Epidermal melanocyte (primary cell): ENCODE data around the gene IL25.
"Not testable (repeated sequence)": the region's sequence is repeated elsewhere in the genome, so short reads cannot be mapped to it uniquely, and the experiment has no call there.

ENCODE experiments used
- DNase-seq: peaks from one replicate; pipeline ENCODE4 v3.0.0; 2011; ENCODE audit warnings: low spot score; ENCODE audit not compliant: insufficient read length

IL25 gene

DNA sequence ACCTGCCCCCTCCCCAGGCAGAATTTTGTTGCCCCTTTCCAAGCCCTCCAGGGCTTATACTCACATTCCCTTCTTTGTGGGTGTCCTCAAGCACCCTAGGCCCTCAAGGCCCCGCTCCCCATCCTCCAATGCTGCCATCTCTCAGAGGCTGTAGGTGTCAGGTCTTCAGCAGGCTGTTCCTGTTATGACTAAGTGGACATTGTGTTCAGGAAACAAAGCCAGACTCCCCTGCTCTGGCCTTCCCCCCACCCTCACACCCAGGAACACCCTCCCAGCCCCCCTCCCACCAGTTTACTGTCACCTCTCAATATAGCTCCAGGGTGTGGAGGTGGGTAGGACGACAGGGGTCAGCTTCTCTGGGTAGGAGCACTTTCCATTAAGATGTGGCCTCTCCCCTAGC is 36.9 kb downstream of the IL25 start:
- DNase-seq, result no peak

DNA sequence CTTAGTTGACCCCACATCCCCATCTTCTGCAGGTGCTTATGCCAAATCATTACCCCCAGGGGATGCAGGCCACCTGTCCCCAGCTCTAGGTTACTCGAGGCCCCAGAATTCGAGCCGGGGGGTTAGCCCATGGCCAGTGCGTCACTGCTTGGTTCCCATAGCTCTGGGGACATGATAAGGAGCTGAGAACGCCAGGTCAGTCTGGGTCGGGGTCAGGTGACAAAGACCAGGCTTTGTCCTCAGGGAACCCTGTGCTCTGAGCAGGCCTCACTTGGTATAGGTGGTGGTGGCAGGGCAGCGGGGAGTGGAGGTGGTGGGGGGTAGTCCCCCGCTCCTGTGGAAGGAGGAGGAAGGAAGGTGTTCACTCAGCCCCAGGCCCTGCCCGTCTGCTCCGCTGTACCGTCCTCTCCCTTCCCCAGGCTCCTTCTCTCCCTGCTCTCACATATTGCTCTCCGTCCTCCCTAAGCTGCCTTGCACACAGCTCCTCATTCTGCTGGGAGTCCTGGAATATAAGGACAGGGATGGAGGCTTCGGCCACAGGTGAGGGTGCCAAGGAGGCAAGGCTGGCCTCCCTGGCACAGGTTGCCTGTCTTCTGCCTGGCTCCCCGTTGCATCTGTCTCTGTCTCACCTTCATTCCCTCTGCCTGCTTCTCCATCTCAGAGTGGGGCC is 37.5 kb downstream of the IL25 start:
- no peak for DNase-seq

DNA sequence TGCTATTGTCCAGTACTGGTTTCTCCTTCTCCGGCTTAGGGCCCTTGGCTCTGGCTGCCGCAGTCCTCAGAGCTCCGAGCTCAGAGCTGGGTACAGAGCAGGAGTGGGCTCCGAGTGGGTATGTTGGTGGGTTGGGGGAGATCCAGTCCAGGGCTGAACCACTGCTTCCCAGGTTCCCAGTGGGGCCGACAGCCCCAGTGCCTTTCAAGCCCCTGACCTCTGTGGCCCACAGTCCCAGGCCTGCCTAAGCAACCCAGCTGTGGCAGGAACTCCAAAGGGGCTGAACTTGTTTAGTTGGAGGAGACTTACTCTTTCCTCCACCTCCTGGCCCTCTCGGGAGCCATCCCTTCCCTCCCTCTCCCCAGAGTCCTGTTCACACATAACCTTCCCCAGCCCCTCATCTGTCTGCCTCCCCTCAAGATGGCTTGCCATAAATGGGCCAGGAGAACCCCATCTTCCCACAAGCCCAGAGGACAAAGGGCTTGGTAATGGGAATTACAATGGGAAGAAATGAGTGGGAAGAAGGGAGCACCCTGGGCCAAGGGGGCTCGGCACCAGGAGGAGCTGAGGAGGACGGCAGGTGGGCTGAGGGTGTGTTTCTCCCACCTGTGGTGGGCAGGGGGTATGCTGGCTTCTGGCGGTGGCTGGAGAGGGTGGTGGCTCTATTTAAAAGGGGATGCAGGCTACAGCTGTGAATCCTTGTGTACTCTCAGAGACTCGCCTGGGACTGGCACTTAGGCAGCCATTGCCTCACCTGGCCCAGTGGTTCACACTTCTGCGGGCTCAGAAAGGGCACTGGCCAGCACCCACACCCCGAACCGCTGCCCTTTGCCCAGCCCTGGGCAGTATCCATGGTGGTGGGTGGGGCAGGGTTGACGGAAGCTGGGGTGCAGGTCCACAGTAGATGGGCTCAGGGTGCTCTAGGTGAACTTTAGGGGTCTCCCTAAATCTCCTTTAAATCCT is 39.2 kb downstream of the IL25 start:
- no peak for DNase-seq

GRCh38 chr14:23413681-23414080 is 41.1 kb downstream of the IL25 start:
- DNase-seq, result no peak

DNA sequence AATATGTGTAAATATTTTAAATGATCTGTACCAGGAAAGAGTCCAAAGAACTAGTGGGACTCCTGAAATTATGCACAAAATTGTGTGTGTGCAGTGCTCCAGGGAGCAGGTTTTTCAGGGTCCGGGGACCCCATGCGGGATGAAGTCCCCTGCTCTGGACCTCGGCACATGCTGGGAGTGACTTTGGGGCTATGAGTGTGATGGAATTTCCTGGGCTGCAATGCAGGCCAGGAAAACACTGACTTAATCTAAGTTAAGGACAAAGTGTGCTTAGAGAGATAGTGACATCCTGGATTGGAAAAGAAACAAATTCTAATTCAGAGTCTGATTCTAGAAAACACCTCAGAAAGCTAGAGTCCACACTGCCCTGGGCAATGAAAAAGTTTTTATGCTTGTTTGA is 41.6 kb downstream of the IL25 start:
- no peak for DNase-seq

- DNase-seq, result no peak
These were observed 42.6 kb downstream of the IL25 start for GRCh38 chr14:23414906-23415820.

DNA sequence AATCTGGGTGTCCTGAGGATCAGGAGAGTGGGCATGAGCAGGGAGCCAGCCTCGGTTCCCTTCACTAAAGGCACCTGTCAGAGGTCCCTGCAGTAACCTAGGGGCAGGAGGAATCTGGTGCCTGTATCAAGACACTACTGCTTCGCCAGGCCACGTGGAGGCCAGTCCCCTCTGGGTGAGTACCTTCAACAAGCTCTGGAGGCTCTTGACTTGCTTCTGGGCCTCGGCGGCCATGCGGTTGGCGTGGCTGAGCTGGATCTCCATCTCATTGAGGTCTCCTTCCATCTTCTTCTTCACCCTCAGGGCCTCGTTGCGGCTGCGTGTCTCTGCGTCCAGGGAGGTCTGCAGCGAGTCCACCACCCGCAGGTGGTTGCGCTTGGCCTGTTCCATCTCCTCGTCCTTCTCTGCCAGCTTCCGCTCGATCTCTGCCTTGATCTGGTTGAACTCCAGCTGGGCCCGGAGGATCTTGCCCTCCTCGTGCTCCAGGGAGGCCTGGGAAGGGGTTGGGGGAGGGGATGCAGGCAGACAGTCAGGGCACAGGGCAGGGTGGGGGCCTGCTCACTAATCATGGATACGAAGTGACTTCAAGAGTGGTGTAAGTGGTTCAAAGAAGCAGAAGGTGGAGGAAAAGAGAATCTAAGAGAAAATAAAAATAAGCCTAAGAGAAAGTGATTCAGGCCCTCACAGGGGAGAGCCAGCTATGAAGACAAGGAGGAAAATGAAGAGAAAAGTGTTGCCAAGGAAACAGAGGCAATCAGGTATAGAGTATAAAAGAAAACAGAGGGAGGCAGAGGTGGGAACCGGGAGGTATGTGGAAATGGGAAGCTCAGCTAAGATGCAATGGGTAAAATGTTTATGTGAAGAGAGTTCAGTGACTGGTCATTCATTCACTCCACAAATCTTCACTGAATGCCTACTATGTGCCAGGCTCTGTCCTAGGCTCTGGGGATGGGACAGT is 43.5 kb downstream of the IL25 start:
- DNase-seq, result no peak

DNA sequence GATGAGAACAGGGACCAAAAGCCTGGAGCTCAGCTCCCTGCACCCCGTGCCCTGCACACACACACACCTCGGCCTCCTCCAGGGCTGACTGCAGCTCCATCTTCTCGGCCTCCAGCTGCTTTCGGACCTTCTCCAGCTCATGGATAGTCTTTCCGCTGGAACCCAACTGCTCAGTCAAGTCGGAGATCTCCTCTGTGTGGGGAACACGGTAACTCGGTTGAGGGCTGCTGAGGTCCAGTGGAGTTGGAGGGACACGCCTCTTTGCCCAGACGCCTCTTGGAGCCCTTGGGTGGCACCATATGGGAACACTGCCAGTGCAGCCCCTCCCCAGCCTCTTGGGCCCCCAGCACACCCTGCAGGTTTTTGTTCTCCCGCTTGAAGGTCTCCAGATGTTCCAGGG is 44.2 kb downstream of the IL25 start:
- no peak for DNase-seq

DNA sequence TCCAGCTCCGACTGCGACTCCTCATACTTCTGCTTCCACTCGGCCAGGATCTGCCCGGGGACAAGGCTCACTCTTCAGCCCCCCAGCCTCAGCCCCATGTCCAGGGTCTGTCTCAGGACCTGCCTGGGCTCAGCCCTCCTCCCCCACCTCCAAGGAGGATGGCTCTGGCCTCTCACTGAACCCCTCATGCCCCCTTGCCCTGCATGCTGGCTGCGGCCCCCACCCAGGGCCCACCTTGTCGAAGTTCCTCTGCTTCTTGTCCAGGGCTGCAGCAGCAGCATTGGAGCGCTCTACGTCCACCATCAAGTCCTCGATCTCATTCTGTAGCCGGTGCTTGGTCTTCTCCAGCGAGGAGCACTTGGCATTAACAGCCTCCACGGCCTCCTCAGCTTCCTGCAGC is 44.7 kb downstream of the IL25 start:
- DNase-seq, result not testable (repeated sequence)

GRCh38 chr14:23418021-23418420 is 45.4 kb downstream of the IL25 start:
- DNase-seq, result no peak

DNA sequence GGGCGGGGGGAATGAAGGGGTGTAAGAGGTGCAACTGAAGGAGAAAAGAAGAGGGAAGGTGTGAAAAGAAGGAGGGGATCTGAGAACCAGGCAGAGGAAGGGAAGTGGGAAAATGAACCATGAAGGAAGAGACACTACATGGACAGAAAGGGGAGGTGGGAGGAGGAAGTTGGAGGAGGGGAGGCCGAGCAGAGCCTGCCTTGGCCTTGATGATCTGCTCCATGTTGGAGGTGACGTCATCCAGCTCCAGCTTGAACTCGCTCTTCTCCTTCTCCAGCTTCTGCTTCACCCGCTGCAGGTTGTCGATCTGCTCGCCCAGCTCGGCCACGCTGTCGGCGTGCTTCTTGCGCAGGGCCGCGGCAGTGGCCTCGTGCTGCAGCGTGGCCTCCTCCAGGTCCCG is 47.0 kb downstream of the IL25 start:
- not testable (repeated sequence) for DNase-seq

GRCh38 chr14:23421594-23421993 is 49.0 kb downstream of the IL25 start:
- DNase-seq, result no peak

DNA sequence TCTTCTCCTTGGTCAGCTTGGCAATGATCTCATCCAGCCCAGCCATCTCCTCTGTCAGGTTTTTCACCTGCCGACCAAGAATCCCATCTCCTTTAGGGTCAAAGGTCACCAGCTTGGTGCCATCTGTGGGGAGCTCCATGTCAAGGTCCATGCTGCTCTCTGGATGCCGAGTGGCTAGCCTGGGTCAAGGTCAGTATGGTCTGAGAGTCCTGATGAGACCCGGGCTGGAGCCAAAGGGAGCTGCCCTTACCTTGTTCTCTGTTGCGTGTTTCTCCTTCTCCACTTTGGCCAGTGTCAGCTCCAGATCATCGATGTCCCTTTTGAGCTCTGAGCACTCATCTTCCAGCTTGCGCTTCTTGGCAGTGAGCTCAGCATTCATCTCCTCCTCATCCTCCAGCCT is 51.0 kb downstream of the IL25 start:
- DNase-seq, result no peak

DNA sequence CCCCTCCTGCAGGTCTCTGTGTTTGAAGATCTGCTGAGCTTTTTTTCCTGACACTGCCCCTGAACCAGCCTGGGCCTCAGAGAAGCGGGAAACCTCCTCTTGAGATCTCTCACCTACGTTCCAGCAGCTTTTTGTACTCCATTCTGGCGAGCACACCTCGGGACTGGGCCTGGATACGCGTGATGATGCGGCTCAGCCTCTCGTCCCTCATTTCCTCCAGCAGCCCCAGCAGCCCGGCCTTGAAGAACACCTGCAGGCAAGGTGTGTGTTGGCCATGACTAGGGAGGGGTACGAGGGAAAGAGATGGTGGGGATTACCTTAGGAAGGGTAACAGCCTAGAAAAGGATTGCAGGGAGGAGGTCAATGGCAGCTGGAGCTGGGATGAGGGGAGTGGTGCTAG is 52.6 kb downstream of the IL25 start:
- no peak for DNase-seq

- DNase-seq, result not testable (repeated sequence)
These were observed 53.2 kb downstream of the IL25 start for GRCh38 chr14:23425798-23426197.
